Panc1 (cell line): Measurements from ENCODE around the gene DFFB.

Experiments used
- CTCF ChIP-seq: fragments of 450-650 bp; IDR thresholded peaks from 2 replicates; pipeline ENCODE4 v1.5.1; 2017; ENCODE audit warnings: mild to moderate bottlenecking
- POLR2AphosphoS5 ChIP-seq: IDR thresholded peaks from 2 replicates; pipeline ENCODE4 v1.6.1; 2012; ENCODE audit warnings: mild to moderate bottlenecking, low read depth, low read length, moderate library complexity

GRCh38 chr1:3924825-3925220 is 67.5 kb downstream of the DFFB start:
- TF ChIP-seq CTCF (no peak), POLR2AphosphoS5 (no peak)
